ENCODE data around the gene SCUBE2.
"Not testable (repeated sequence)": the region's sequence is repeated elsewhere in the genome, so short reads cannot be mapped to it uniquely, and the experiment has no call there.

SCUBE2 gene

DNA sequence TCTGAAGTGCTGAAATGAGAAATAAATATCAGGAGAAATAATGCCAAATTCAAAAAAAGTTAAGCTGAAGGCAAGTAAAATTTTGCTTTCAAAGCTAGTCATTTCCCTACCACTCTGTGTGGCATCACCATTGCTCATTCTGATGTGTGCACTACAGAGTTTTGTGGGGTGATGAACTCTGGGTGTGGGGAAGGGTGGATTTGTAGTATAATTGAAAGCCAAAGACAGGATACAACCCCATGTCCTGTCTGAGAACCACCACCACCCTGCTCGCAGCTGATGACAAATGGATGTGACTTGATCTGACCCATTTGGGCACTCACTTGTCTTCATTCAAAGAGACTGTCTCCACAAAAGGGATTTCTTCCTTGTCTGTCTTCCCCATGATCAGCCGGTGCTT lies 107.8 kb downstream of the SCUBE2 start:
- FAIRE-seq (no peak), DNase-seq (ENCODE audit: insufficient read length, low spot score) (no peak)
- no peak for TF ChIP-seq POLR2A (IDR thresholded peaks at IDR 0.05; ENCODE audit: low read depth, low read length)

DNA sequence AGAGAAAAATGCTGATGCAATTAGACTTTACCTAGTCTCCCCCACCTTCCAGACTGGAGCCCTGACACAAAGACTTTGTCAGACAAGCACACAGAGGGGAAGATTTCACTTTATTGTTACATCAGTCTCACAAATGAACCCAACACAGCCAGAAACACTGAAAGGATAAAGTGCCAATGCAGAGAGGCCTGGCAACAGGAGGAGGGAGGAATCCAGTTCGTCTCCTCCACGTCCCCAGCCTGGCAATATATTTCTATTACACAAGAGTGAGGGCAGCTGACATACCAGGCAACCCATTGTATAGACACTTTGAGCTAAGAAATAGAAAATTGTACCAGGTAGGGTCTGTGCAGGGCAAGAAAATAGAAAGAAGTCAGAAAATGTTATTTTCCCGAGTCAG lies 110.9 kb downstream of the SCUBE2 start:
- FAIRE-seq (no peak), DNase-seq (ENCODE audit: insufficient read length, low spot score) (no peak)
- TF ChIP-seq POLR2A (IDR thresholded peaks at IDR 0.05; ENCODE audit: low read depth, low read length): no peak

DNA sequence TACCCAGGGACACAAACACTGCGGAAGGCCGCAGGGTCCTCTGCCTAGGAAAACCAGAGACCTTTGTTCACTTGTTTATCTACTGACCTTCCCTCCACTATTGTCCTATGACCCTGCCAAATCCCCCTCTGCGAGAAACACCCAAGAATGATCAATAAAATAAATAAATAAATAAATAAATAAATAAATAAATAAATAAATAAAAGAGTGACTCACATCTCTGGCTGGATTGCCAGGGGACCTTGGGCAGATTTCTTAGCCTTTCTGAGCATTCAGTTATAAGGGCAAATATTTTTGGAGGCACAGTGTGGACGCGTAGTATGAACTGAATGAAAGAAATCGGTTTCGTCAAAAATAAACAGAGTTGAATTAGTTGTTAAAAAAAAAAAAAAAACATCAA lies 112.0 kb downstream of the SCUBE2 start:
- FAIRE-seq; DNase-seq (ENCODE audit: insufficient read length, low spot score): not testable (repeated sequence)

DNA sequence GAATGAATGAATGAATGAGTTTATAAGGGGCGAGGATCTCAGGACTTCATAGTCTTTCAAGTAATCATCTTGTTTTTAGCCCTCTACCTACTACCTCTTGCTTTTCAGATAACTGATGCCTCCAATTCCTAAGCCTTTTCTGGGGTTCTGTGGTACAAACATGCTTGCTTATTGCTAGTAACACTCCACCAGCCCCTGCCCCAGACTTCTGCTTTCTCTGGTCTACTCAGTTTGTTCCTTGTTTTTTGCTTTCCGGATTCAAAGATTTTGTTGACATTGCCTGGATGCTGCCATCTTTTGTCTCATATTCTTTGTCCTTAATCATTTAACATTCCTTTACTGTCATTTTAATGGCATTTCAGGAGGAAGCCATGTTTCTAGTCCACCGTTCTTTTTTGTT lies 118.3 kb downstream of the SCUBE2 start:
- no peak for TF ChIP-seq POLR2A (IDR thresholded peaks at IDR 0.05; ENCODE audit: low read depth, low read length)
- DNase-seq (ENCODE audit: insufficient read length, low spot score) (no peak), FAIRE-seq (no peak)

DNA sequence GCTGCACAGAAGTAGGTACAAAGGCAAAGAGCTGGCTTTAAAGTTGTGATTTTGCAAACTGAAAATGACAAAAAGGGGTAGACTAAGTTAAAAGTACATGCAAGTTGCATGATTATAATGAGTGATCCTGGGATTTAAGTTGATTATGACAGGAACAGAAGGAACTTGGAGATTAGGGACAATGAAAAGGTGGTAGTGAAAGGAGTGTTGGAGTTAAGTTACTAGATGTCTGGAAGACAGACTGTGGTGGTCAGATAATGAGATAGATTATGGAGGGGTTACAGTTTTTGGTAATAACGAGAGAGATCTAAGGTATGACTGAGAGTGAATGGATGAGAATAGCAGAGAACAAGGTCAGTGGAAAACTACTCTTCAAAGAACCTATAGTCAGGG lies 119.5 kb downstream of the SCUBE2 start:
- FAIRE-seq: no peak
- DNase-seq (ENCODE audit: insufficient read length, low spot score): no peak
- no peak for TF ChIP-seq POLR2A (IDR thresholded peaks at IDR 0.05; ENCODE audit: low read depth, low read length)

DNA sequence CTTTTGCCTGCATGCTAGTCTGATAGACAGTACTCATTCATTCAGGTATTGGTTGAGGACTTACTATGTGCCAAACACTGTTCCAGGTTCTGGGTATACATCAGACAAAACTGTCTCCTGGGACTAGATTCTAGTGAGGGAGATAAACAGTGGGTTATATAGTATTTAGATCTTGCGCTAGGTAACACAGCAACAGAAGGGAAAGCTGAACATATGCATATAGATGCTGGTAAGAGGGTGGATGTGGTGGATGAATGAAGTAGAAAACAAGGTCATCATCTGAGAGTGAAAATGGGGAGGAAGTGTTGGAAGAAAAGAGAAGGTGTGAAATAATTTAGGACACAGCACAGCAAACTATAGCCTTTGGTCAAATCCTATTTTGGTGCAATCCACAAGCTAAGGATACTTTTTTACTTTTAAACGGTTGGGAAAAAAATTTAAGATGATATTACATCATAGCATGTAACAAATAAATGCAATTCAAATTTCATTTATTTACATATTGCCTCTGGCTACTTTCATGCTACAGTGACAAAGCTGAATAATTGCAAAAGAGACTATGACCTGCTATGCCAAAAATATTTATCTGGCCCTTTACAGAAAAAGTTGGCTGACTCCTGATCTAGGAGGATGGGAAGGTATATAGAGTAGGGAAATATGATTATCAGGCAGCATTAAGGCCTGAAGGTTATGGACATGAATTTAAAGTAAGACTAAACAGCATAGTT lies 120.0 kb downstream of the SCUBE2 start:
- FAIRE-seq (no peak), DNase-seq (ENCODE audit: insufficient read length, low spot score) (no peak)
- no peak for TF ChIP-seq POLR2A (IDR thresholded peaks at IDR 0.05; ENCODE audit: low read depth, low read length)
